GM21737 (cell line): ENCODE results near the gene ABCD4.

Source experiments
- ATAC-seq: cut with Tn5 transposase; IDR thresholded peaks from one replicate; pipeline ENCODE4 v1.9.1; 2021; ENCODE audit warnings: mild to moderate bottlenecking, moderate library complexity; ENCODE audit not compliant: unreplicated experiment

ABCD4 gene

DNA sequence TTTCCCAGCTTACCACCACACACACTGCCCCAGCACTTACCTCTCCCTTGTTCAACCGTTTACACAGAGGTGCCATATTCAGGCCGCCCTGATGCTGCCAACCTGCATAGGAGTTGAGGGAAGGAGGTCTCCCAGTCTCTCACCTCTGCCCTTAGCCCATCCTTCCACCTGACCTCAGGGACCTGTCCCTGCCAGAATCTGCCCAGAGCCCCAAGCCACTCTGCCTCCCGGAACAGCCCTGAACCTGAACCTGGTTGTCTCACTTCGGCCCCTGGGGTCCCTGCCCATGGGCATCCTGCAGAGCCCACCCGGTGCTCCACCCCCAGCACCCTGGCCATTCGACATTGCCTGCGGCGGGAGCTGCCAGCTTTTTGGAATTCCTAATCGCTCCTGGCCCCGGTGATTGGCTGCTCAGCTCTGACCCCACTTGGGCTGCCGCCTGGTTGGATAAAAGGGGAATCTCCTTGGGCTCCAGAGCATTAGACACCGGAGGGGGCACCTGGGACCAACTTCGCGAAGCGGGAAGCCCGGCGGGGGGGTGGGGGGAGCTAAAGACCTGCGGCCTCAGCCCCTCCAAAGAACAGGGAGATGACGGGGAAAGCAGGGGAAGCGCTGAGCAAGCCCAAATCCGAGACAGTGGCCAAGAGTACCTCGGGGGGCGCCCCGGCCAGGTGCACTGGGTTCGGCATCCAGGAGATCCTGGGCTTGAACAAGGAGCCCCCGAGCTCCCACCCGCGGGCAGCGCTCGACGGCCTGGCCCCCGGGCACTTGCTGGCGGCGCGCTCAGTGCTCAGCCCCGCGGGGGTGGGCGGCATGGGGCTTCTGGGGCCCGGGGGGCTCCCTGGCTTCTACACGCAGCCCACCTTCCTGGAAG is 63.5 kb downstream of the ABCD4 start, which contains the start of gene VSX2:
VSX2 (plus strand) TSS at position 476 of the 874 bp plus-strand sequence; CDS start at position 589, 113 bp downstream.
- no peak for ATAC-seq

DNA sequence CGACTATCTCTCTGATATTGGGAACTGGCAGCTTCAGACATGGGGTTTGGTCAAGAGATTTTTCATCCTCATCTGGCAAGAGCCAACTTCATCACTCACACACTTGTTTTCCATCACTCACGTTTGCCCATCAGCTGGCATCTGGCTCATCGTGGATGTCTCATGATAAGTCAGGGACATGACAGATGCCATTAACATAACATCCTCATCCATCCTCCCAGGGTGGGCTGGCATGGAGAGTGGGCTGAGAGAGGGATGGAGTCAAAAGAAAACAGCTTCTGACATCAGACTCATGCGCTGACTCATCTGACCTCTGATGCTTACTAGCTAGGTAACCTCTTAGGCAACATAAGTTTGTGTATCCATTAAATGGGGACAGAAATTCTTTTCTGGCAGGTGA is 65.3 kb downstream of the ABCD4 start:
- ATAC-seq, result no peak
